GM18867 (cell line): ENCODE measurements around the gene STK35.

Experiments
- ATAC-seq: cut with Tn5 transposase; IDR thresholded peaks from one replicate; pipeline ENCODE4 v1.9.1; 2021; ENCODE audit warnings: mild to moderate bottlenecking, moderate library complexity; ENCODE audit not compliant: unreplicated experiment

STK35 gene

DNA sequence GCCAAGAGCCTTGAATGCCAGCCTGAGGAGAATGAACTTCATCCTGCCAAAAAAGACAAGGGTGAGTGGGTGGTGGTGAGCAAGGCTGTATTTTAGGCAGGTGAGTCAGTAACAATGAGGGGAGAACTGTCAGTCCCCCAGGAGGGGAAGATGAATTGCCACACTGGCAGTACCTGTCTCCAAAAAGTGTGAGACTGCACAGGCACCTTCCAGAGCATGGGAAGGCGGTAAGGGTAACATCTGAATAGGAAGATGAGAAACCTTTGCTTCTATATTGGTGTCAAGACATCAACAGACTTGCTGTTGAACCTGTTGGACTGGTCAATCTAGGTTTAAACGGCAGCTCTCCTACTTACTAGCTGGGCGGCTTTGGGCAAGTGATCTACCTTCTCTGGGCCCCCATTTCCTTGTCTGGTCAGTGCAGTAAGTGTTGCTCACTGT is 30.9 kb downstream of the STK35 start:
- no peak for ATAC-seq

- ATAC-seq: no peak
These were observed 31.9 kb downstream of the STK35 start for GRCh38 chr20:2133318-2134183.

DNA sequence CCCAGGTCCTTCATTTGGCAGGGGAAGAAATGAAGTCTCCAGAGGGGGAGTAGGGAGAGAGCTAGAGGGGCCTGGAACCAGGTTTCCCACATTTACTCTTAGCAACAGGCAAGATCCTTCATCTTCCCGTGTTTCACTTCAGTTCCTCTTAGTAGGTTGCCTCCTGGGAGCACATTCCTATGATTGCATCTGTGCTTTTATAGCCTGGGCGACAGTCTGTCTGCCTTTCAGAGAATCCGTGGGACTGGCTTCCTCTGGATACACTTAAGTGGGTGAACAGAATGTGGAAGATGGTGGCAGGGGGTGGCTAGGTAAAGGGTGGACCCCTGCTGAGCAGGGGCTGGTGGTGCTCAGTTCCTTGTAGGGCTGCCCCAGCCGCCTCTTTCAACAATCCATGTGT is 33.4 kb downstream of the STK35 start:
- ATAC-seq: no peak

GRCh38 chr20:2136275-2136674 is 34.6 kb downstream of the STK35 start:
- no peak for ATAC-seq

GRCh38 chr20:2137552-2138201 is 36.0 kb downstream of the STK35 start:
- no peak for ATAC-seq

DNA sequence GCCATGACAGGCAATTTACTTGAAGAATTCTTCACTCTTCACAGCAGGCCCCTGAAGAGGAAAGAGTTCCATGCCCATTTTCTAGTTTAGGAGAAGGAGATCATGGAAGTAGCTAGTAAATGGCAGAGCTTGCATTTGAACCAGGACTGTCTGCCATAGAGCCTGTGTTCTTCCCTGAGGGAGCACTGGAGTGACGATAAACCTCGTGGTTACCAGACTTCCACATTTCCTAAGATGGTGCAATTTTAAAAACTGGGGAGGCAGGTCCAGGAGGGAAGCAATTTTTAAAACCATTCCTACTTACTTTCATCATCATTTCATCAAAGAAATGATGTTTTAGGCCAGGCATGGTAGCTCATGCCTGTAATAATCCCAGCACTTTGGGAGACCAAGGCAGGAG is 36.8 kb downstream of the STK35 start:
- ATAC-seq: no peak

- ATAC-seq: no peak
These were observed 37.6 kb downstream of the STK35 start for GRCh38 chr20:2139250-2139649.

DNA sequence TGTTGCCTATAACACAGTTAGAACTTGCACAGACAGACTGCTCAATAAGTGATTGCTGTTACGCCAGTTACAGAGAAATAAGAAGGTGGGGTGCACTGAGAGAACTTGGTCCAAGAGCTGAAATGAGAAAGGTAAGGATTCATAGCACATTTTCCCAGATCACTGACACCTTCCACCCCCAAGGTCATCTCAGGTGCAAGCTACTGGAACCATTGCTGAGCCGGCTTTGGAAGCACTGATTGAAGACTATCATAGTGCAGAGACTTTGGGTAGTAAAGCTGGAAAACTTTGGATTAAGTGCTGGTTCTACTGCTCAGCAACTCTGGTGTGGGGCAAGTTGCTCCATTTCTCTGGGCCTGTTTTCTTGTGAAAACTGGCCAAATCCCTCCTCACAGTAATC is 38.1 kb downstream of the STK35 start:
- no peak for ATAC-seq

GRCh38 chr20:2140561-2140960 is 38.9 kb downstream of the STK35 start:
- no peak for ATAC-seq

- ATAC-seq: no peak
These were observed 40.3 kb downstream of the STK35 start for GRCh38 chr20:2141600-2142575.

GRCh38 chr20:2142649-2143048 is 41.0 kb downstream of the STK35 start:
- ATAC-seq: no peak

GRCh38 chr20:2143594-2143993 is 42.0 kb downstream of the STK35 start:
- ATAC-seq: no peak

- no peak for ATAC-seq
These were observed 43.2 kb downstream of the STK35 start for GRCh38 chr20:2144850-2145249.

GRCh38 chr20:2145376-2145775 is 43.7 kb downstream of the STK35 start:
- ATAC-seq: no peak

GRCh38 chr20:2146080-2146867 is 44.6 kb downstream of the STK35 start:
- no peak for ATAC-seq

DNA sequence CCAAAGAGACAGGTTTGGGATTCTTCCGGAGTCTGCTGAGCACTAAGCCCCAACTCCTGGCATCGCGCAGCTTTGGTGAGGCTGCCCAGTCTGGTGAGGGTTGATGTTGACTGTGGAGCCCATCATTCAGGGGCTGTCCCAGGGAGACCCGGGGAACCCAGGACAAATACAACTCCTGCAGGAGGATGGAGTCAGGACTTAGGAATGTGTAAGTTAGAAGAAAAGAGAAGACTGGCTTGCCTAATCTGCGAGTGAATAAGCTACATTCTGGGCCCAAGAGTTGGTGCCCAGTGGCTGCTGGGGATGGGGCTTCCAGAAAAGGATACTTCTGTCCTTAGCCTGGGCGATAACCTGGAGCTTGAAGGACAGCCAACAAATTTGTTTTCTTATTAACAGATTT is 47.9 kb downstream of the STK35 start:
- no peak for ATAC-seq

GRCh38 chr20:2150660-2151059 is 49.0 kb downstream of the STK35 start:
- no peak for ATAC-seq

- ATAC-seq: no peak
These were observed 50.2 kb downstream of the STK35 start for GRCh38 chr20:2151858-2152281.

GRCh38 chr20:2152317-2152716 is 50.7 kb downstream of the STK35 start:
- ATAC-seq: no peak

- no peak for ATAC-seq
These were observed 51.7 kb downstream of the STK35 start for GRCh38 chr20:2153326-2153725.
